Heart left ventricle (tissue), 16 donors: ENCODE data around the gene DLG1. TPM values are rescaled to one million over a fixed set of nuclear protein-coding genes. Genes with fewer than 3 reads are reported as not detected.

Experiments
- ATAC-seq, 4 donors: fragments of 200-7000 bp; cut with Tn5 transposase; one replicate each; pipeline ENCODE4 v1.9.1; 2020 to 2022; ENCODE audit warnings: moderate library complexity in 4 of 4, mild to moderate bottlenecking in 3 of 4, moderate number of reproducible peaks in 1 of 4
- DNase-seq, 5 donors: peaks; one replicate each; pipeline ENCODE4 v3.0.0-alpha.2; 2020
- H3K27ac ChIP-seq, 12 donors: fragments of 200-600 bp; sonication (generic) in 4 of 12; one replicate each; pipeline versions ENCODE4 v1.5.0 to v1.8.0; 2016 to 2022; ENCODE audit warnings: mild to moderate bottlenecking in 2 of 12
- H3K27me3 ChIP-seq, 9 donors: fragments of 200-600 bp; sonication (generic) in 2 of 9; one replicate each; pipeline versions ENCODE4 v1.5.1 to v1.8.0; 2016 to 2022; ENCODE audit warnings: mild to moderate bottlenecking in 3 of 9
- H3K36me3 ChIP-seq, 9 donors: fragments of 200-600 bp; sonication (generic) in 2 of 9; one replicate each; pipeline versions ENCODE4 v1.5.0 to v1.8.0; 2018 to 2022; ENCODE audit warnings: mild to moderate bottlenecking in 2 of 9
- H3K4me1 ChIP-seq, 12 donors: fragments of 200-600 bp; sonication (generic) in 4 of 12; one replicate each; pipeline versions ENCODE4 v1.5.0 to v1.8.0; 2016 to 2022; ENCODE audit warnings: mild to moderate bottlenecking in 3 of 12
- H3K4me3 ChIP-seq, 12 donors: fragments of 200-600 bp; sonication (generic) in 4 of 12; one replicate each; pipeline versions ENCODE4 v1.5.0 to v1.8.0; 2017 to 2022; ENCODE audit warnings: mild to moderate bottlenecking in 9 of 12, moderate library complexity in 4 of 12
- H3K9me3 ChIP-seq, 12 donors: fragments of 200-600 bp; sonication (generic) in 4 of 12; one replicate each; pipeline versions ENCODE4 v1.5.0 to v1.8.0; 2016 to 2022; ENCODE audit warnings: mild to moderate bottlenecking in 1 of 12
- POLR2A ChIP-seq, 2 donors: fragments of 450-650 bp; IDR thresholded peaks; one replicate each; pipeline ENCODE4 v1.6.1; 2017; ENCODE audit warnings: antibody characterized with exemption in 2 of 2, mild to moderate bottlenecking in 2 of 2, moderate library complexity in 2 of 2
- WGBS, 4 donors: extraction: QIAGEN DNeasy Blood & Tissue Kit in 2 of 4; methylation state at CpG; one replicate each; pipeline versions ENCODE4 v1.1.5 to v1.1.7; 2013 to 2018; 5-methylcytosine and 5-hydroxymethylcytosine counted together
- intact Hi-C, 10 donors: fragments of 100-400 bp; cut with DNase I; formaldehyde crosslinking; loops; one replicate each; pipeline versions ENCODE4 v1.11.1 to v1.14.2; 2022
- polyA plus RNA-seq, 2 donors: library from polyadenylated mRNA; stranded (reverse); fragments of 200-250 nt; gene quantifications; one replicate each; pipeline ENCODE4 v1.2.3, GENCODE V29; 2013
- total RNA-seq, 9 donors: library from RNA; depleted of rRNA in 2 of 9; stranded (reverse); fragments of >200 nt in 2 of 9; fragmentation: NEBNext Ultra II Directional in 3 of 9; extraction: Animal tissue kit (Norgen Biotek cat#: 25700) in 3 of 9; gene quantifications; one replicate each; pipeline versions ENCODE4 v1.1.0 to v1.2.4, GENCODE V29; 2016 to 2023
- TF ChIP-seq, protein P1 (sequence below), 12 donors: fragments of 200-600 bp; sonication (generic) in 4 of 12; IDR thresholded peaks; one replicate each; pipeline versions ENCODE4 v1.5.0 to v1.8.0; 2018 to 2022; ENCODE audit warnings: antibody characterized with exemption in 12 of 12, mild to moderate bottlenecking in 5 of 12
- donor health status: ischemic (EF 13 %, LVEDD 7.1; RV severe dilation, severe dysfunction).
- donor health status: healthy with polysubstance abuse.
- donor health status: DM: no; HTN: yes; CAD: no.
- donor health status: DM: no; HTN: no; CAD: no.
- donor health status: ischemic (EF 25% LVEDD 6.9; RV normal size, moderate dysfunction).
- donor health status: ischemic (EF 25% LVEDD 5.7; RV mildly dilated, moderate dysfunction).
- donor health status: healthy.
- donor health status: DM: yes; HTN: yes; CAD: no.
- donor health status: ischemic (EF 35%, LVEDD 5.7; RV mildly dilated, moderate dysfunction).
- donor health status: nonischemic (EF 11% LVEDD 7.7; RV severe dilation, severe dysfunction).
- donor health status: DM: yes; HTN: yes; CAD: no.
- donor health status: PGD.
- donor health status: ischemic (EF 29% LVEDD 5.4; RV normal size, mild dysfunction).
- donor health status: nonischemic (EF 23%, LVEDD 6.1; RV moderate dilation, normal function).

DLG1 gene
- total and polyA plus RNA-seq, 11 donors, result 17.4 to 151 (median 63.6) TPM

DNA sequence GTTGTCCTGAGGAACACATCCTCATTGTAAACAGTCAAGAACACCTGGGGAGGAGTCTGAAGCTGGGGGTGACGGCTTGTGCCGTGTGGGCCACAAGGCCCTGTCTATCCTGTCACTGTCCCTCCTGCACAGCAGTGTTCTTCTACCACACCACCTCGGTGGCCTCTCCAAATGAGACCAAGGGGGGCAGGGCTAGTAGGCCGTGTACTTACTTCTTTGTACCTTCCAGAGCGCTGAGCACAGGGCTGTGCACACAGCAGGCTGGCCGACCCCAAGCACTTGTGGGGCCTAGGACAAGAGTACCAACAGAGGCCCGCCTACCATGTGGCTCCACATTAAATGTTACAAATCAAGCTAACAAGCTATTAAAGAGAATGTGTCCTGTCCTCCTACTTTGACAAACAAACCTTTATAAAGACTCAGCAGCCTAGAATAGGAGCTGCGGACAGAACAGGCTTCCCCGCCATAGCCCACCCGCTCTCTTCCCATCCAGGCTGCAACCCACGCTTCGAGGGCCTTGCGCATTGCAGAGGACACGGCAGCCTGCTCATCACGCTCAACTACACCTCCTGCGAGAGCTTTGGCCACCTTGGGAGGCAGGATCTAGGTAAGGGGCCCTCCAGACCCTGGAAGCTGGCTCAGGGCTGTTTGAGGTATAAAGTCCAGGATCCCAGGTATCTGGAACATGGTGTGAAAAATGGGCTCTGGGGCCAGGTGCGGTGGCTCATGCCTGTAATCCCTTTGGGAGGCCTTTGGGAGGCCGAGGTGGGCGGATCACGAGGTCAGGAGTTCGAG is 299.2 kb downstream of the DLG1 start:
- Histone ChIP-seq H3K4me1 (peaks cover 0 to 15% (median 8%) of the 10 kb centered on the region in 12 donors), H3K27me3 (no peaks in the 10 kb centered on the region), H3K36me3 (no peaks in the 10 kb centered on the region), H3K4me3 (no peak overlapping the region), H3K9me3 (peaks cover 0 to 6% (median 0%) of the 10 kb centered on the region in 12 donors), H3K27ac (no peak overlapping the region)
- TF ChIP-seq, protein P1, sequence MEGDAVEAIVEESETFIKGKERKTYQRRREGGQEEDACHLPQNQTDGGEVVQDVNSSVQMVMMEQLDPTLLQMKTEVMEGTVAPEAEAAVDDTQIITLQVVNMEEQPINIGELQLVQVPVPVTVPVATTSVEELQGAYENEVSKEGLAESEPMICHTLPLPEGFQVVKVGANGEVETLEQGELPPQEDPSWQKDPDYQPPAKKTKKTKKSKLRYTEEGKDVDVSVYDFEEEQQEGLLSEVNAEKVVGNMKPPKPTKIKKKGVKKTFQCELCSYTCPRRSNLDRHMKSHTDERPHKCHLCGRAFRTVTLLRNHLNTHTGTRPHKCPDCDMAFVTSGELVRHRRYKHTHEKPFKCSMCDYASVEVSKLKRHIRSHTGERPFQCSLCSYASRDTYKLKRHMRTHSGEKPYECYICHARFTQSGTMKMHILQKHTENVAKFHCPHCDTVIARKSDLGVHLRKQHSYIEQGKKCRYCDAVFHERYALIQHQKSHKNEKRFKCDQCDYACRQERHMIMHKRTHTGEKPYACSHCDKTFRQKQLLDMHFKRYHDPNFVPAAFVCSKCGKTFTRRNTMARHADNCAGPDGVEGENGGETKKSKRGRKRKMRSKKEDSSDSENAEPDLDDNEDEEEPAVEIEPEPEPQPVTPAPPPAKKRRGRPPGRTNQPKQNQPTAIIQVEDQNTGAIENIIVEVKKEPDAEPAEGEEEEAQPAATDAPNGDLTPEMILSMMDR (IDR thresholded peaks at IDR 0.05), result no peak
- no peak for TF ChIP-seq POLR2A (IDR thresholded peaks at IDR 0.05)
- WGBS, 4 donors, result 87 to 95% (median 93%) methylated on average over 19 to 21 of the region's 21 CpGs
- intact Hi-C loops, result loop anchor here in 2 of 10 donors (5.0 to 10.0 kb wide), 2 partner anchors 188 to 506 kb away; no protein-coding TSS in a partner anchor
- ATAC-seq (no peak), DNase-seq (peak in 2 of 5 donors; percentile 12 to 16)

DNA sequence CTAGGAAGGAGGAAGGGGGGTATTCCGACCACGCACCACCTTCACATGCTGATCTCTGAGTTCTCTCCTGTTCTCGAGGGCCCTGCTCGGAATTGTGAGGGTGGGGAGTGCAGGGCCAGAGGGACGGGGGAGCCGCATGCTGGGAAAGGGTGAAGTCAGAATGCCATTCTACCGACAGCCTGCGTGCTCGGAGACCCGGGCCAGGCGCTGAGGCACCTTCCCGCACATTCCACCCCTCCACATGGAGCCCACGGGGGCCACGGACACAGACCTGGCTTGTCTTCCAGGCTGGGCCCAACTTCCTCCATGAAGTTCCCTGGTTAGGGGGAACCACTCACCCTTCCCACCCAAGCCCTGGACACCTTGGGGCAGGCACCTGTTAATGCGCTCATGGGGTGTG is 301.1 kb downstream of the DLG1 start:
- H3K36me3 ChIP-seq, result no peaks in the 10 kb centered on the region
- TF ChIP-seq, protein P1 (IDR thresholded peaks at IDR 0.05), result no peak
- no peak for TF ChIP-seq POLR2A (IDR thresholded peaks at IDR 0.05)
- H3K9me3 ChIP-seq, result peaks cover 0 to 6% (median 0%) of the 10 kb centered on the region in 12 donors
- no peaks in the 10 kb centered on the region for H3K27me3 ChIP-seq
- H3K4me1 ChIP-seq, result peaks cover 0 to 6% (median 0%) of the 10 kb centered on the region in 12 donors
- ATAC-seq (no peak), DNase-seq (peak in 1 of 5 donors; percentile 11)
- H3K4me3 ChIP-seq, result no peak overlapping the region
- H3K27ac ChIP-seq, result no peak overlapping the region
- 80 to 96% (median 95%) methylated on average over 13 to 15 of the region's 15 CpGs for WGBS, 4 donors
- intact Hi-C loops, result loop anchor here in 2 of 10 donors (5.0 to 10.0 kb wide), 2 partner anchors 190 to 507 kb away; no protein-coding TSS in a partner anchor

DNA sequence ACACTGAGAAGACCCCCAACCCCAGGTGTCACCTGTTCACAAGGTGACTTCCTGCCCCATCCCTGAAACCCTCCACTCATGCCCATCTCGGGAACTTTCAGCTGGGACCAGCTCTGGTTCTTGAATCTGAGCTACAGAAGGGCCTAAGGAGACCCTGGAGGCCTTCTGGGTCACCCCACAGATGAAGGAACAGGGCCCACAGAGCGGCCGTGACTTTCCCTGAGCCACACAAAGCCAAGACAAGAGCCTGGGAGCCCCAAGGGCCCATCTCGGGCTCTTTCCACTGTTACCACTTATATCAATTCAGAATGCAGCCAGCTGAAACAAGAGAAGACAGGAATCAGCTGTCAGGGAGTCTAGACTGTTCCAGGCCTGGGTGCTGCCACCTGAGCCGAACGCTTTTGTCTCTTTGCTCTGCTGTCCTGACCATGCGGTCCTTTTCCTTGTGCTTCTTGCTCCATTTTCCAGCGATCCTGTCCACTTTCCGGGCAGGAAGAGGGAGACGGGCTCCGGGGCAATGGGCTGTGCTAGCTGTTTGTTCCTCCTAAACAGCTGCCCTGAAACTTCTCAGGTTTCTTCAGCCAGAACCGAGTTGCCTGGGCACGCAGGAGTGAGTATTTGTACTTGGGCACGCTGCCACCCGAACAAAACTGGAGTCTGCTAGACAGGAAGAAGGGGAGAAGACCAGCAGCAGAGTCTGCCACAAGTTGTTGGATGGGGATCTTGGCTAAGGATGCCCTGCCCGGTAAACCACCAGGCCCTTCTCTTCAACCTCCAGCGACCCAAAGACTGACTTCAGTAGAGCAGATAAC is 301.8 kb downstream of the DLG1 start:
- peaks cover 0 to 6% (median 0%) of the 10 kb centered on the region in 12 donors for H3K9me3 ChIP-seq
- DNase-seq (peak in 2 of 5 donors; percentile 6 to 35), ATAC-seq (no peak)
- no peaks in the 10 kb centered on the region for H3K27me3 ChIP-seq
- intact Hi-C loops, result loop anchor here in 2 of 10 donors (5.0 to 10.0 kb wide), 2 partner anchors 191 to 508 kb away; no protein-coding TSS in a partner anchor
- 79 to 91% (median 81%) methylated on average over 17 of the region's 17 CpGs for WGBS, 4 donors
- no peaks in the 10 kb centered on the region for H3K36me3 ChIP-seq
- TF ChIP-seq, protein P1 (IDR thresholded peaks at IDR 0.05), result no peak
- TF ChIP-seq POLR2A (IDR thresholded peaks at IDR 0.05), result no peak
- H3K4me3 ChIP-seq, result no peak overlapping the region
- H3K4me1 ChIP-seq, result no peaks in the 10 kb centered on the region
- H3K27ac ChIP-seq, result no peak overlapping the region
